ENCODE data around the gene ABCA12. TPM values are rescaled to one million over a fixed set of nuclear protein-coding genes. Genes with fewer than 3 reads are reported as not detected.

ABCA12 gene
- total and polyA plus RNA-seq, 2 of the 13 experiments (the other 11 are each of a cell fraction or from before 2014, with no cell fraction given), result 0.02 to 0.07 TPM

- no peak for ATAC-seq
- Histone ChIP-seq H3K4me3 (replicated peaks in 1 of 3; ENCODE audit: insufficient read depth in 1 of 3, low read depth in 2 of 3, low read length in 3 of 3) (no peak overlapping the region), H3K36me3 (replicated peaks in 1 of 2; ENCODE audit: control insufficient read depth in 1 of 2, insufficient read depth in 2 of 2, low read length in 2 of 2) (no peaks in the 10 kb centered on the region), H3K9me3 (ENCODE audit: low read length) (no peaks in the 10 kb centered on the region), H3K9ac (ENCODE audit: insufficient read depth, low read depth, low read length) (no peak overlapping the region), H2AFZ (ENCODE audit: low read length) (no peak overlapping the region), H3K27me3 (ENCODE audit: control insufficient read depth in 1 of 2, insufficient read depth in 2 of 2, low read length in 2 of 2) (peaks cover 0 to 5% of the 10 kb centered on the region in 2 experiments; a peak in 2 of 5 replicates), H3K27ac (ENCODE audit: extremely low read length, insufficient read depth, low read length) (no peak overlapping the region), H4K20me1 (ENCODE audit: insufficient read depth, low read length) (no peaks in the 10 kb centered on the region), H3K4me2 (ENCODE audit: low read depth, low read length) (no peak overlapping the region), H3K4me1 (ENCODE audit: insufficient read depth, low read length) (no peaks in the 10 kb centered on the region), H3K79me2 (ENCODE audit: insufficient read depth, low read length) (no peaks in the 10 kb centered on the region)
- TF ChIP-seq NONO (IDR thresholded peaks at IDR 0.05) (no peak), NONO (CRISPR knock-in tag; conservative IDR thresholded peaks at IDR 0.05) (no peak), SPEN (CRISPR knock-in tag; IDR thresholded peaks at IDR 0.05; ENCODE audit: low read depth) (no peak), ZNF274 (CRISPR knock-in tag; IDR thresholded peaks at IDR 0.05) (no peak), REL (CRISPR knock-in tag; conservative IDR thresholded peaks at IDR 0.05) (no peak), ZNF326 (CRISPR knock-in tag; IDR thresholded peaks at IDR 0.05; ENCODE audit: borderline replicate concordance) (no peak), ZNF234 (CRISPR knock-in tag; conservative IDR thresholded peaks at IDR 0.05) (no peak), ZFP90 (CRISPR knock-in tag; IDR thresholded peaks at IDR 0.05; ENCODE audit: borderline replicate concordance) (no peak), PHF21A (CRISPR knock-in tag; IDR thresholded peaks at IDR 0.05) (no peak), ZNF720 (CRISPR knock-in tag; IDR thresholded peaks at IDR 0.05) (no peak), ZNF761 (CRISPR knock-in tag; conservative IDR thresholded peaks at IDR 0.05) (no peak), HNRNPK (IDR thresholded peaks at IDR 0.05; ENCODE audit: low read depth, low read length, poor library complexity, severe bottlenecking) (no peak), ZNF546 (CRISPR knock-in tag; conservative IDR thresholded peaks at IDR 0.05) (no peak), RARG (CRISPR knock-in tag; IDR thresholded peaks at IDR 0.05; ENCODE audit: low read depth) (no peak), ZNF235 (CRISPR knock-in tag; IDR thresholded peaks at IDR 0.05; ENCODE audit: borderline replicate concordance) (no peak), SNAI1 (CRISPR knock-in tag; IDR thresholded peaks at IDR 0.05; ENCODE audit: borderline replicate concordance) (no peak), ZFP36L2 (CRISPR knock-in tag; IDR thresholded peaks at IDR 0.05) (no peak), RAD21 (CRISPR knock-in tag; IDR thresholded peaks at IDR 0.05) (no peak), RARA (CRISPR knock-in tag; IDR thresholded peaks at IDR 0.05) (no peak), MATR3 (CRISPR knock-in tag; IDR thresholded peaks at IDR 0.05) (no peak)
- TF ChIP-seq, protein P1, sequence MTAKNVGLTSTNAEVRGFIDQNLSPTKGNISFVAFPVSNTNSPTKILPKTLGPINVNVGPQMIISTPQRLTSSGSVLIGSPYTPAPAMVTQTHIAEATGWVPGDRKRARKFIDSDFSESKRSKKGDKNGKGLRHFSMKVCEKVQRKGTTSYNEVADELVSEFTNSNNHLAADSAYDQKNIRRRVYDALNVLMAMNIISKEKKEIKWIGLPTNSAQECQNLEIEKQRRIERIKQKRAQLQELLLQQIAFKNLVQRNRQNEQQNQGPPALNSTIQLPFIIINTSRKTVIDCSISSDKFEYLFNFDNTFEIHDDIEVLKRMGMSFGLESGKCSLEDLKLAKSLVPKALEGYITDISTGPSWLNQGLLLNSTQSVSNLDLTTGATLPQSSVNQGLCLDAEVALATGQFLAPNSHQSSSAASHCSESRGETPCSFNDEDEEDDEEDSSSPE (CRISPR knock-in tag; IDR thresholded peaks at IDR 0.05), result no peak
- intact Hi-C loops (cut with micrococcal nuclease; ENCODE audit: unreplicated experiment), result no loop called here
- in situ Hi-C loops (cut with HindIII; ENCODE audit: extremely low pct_ligation_motif_present, low pct_unique_long_range_greater_than_20kb), result loop anchor here (25.0 kb wide), 2 partner anchors 1210 to 1760 kb away; no protein-coding TSS in a partner anchor
- BruUV-seq (replicated peaks), result no TSS peak
- ChIA-PET CTCF (ENCODE audit: low intra/inter-chr PET ratio, low total read pairs) (no interaction called here), POLR2A (no interaction called here)
- no peak for DNase-seq (ENCODE audit: low spot score)
- under 1% methylated on average over 3 of the region's 3 CpGs for WGBS (ENCODE audit: low lambda C conversion rate)
- no peak for FAIRE-seq
Measured at GRCh38 chr2:215022418-215022817, 116.0 kb downstream of the ABCA12 start.

Measured in HepG2 (cell line).